CD4-positive, alpha-beta T cell treated with Interferon gamma for 1 hour (primary cell): ENCODE results near the gene ASAH2.
"Not testable (repeated sequence)": the region's sequence is repeated elsewhere in the genome, so short reads cannot be mapped to it uniquely, and the experiment has no call there.

ENCODE experiments used
- DNase-seq: peaks from one replicate; pipeline ENCODE4 v3.0.0-alpha.2; 2020

The ASAH2 gene

DNA sequence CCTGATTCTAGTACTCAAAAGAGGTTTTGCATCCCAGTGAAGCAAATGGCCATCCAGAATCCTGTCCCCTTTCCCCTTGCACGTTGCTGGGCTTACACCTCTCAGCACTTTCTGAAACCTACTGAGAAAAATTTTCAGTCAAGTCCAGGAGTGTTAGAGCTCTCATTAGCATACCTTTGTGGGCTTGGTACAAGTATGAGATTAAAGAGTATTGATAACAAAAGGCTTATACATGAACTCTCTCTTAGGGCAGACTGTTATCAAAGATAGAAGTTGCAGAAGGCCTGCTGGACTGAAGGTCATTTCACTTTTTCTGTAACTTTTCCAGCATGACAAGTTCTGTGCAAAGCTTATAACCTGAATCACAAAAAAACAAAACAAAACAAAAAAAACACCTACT, at the start of gene ASAH2:
TSS of gene ASAH2 (minus strand) at position 123 of the 400 bp plus-strand sequence. CDS start 2,906 bp downstream, outside the sequence.
- DNase-seq = no peak

DNA sequence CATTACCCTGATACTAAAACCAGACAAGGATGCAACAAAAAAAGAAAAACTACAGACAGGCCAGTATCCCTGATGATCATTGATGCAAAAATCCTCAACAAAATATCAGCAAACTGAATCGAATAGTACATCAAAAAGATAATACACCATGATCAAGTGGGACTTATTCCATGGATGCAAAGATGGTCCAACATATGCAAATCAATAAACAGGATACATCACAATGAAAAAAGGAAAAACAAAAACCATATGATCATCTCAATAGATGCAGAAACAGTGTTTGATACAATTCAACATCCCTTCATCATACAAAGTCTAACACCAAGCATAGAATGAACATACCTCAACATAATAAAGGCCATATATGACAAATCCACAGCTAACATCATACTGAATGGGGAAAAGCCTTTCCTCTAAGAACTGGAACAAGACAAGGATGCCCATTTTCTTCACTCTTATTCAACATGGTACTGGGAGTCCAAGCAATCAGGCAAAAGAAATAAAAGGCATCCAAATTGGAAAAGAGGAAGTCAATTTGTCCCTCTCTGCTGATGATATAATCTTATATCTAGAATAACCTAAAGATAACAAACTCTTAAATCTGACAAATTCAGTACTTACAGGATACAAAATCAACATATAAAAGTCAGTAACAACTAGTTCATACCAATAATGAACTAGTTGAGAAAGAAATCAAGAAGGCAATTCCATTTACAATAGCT, 48.8 kb upstream of the ASAH2 start:
- DNase-seq = no peak

DNA sequence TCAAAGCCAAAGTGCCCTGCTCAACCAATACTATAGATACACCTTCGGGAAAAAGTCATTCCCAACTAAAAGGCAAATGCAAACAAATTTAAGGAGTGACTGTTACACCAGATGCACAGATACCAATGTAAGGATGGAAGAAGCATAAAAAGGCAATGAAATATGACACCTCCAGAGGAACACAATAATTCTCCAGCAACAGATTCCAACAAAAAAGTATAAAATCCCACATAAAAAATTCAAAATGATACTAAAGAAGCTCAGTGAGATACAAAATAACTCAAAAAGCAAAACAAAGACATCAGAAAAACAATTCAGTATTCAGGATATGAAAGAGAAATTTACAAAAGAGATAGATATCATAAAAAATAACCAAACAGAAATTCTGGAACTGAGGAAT, 44.1 kb upstream of the ASAH2 start:
- DNase-seq = no peak

DNA sequence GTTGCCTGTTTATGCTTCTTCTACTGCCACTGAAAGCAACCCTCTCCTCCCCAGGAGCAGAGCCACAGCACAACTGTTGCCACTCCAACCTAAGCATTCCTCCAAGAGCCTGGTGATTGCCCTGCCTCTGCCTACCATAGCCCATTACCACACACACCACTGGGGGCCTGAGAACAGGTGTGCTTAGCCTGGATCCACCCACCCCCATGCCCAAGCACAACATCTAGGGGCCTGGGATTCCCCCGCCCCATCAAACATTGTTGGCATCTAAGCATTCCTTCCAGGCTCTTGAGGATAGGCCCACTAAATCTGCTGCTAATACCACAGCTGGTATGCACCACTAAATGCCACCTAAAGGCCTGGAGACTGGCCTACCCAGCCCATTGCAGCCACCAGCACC, 43.3 kb upstream of the ASAH2 start:
- no peak for DNase-seq

DNA sequence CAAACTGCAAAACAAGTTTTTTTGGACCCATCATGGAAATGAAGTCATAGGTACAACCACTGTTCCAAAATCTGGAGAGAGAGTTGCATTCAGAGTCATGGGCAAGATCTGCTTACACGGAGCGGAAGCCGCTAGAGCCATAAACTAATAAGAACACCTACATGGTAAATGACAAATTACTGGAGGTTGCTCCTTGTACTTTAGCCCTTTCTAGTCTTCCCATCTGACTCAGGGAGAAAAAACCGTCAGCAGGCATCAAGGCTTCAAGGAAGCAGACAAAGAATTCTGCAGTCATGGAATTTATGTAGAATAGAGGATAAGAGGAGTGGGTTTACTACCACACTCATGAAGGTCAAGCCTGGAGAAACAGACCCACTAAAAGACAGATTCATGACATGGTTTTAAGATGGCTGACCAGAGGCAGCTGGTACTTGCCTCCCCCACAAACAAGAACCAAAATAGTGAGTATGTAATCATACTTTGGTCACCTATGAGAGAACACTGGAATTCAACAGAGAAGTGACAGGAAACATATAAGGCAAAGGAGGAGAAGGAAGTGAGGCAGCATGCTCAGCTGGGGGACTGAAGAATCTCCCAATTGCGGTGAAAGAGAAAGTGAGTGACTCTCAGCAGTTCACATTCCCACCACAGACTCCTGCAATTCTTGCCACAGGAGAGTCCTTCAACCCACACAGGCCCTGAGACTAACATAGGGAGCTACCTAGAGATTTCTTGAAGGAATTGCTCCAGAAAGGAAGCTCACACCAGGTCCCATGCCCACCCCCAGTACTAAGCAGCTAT, 42.4 kb upstream of the ASAH2 start:
- DNase-seq = no peak

DNA sequence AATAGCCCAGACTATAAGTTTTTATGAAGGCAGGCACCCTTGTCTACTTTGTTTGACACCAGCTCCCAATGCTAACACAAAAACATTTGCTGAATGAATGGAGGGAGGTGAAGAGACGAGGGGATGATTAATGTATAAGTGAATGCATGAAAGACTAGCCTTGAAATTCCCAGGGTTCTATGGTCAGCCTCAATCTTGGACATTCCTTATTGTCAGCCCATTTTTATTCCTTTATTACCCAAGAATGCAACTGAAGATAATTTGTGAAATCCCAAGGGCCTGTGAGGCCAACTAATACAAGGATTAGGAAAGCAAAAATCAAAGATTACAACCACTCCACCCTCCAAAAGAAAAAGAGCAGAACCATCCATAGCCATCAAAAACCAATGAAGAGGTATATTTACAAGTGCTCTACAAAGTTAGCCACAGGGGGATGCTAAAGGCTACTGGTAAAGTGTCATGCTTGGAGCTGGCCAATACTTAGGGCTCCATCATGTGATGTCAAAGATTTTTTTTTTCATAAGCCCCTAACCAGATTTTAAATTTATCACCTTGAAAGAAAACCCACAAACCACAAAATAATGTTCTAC, 40.0 kb upstream of the ASAH2 start:
- DNase-seq = no peak

DNA sequence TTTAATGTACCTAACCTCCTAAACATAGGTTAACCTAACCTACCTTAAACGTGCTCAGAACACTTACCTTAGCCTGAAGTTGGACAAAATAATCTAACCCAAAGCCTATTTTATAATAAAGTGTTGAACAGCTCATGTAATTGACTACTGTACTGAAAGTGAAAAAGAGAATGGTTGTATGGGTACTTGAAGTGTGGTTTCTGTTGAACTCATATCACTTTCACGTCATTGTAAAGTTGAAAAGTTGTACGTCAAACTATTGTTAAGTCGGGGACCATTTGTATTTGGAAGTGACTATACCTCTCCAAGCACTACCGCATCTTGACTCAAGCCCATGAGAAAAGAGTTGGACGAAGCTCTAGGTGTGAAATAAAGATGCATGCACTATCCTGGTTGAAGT, 37.9 kb upstream of the ASAH2 start:
- DNase-seq = no peak

DNA sequence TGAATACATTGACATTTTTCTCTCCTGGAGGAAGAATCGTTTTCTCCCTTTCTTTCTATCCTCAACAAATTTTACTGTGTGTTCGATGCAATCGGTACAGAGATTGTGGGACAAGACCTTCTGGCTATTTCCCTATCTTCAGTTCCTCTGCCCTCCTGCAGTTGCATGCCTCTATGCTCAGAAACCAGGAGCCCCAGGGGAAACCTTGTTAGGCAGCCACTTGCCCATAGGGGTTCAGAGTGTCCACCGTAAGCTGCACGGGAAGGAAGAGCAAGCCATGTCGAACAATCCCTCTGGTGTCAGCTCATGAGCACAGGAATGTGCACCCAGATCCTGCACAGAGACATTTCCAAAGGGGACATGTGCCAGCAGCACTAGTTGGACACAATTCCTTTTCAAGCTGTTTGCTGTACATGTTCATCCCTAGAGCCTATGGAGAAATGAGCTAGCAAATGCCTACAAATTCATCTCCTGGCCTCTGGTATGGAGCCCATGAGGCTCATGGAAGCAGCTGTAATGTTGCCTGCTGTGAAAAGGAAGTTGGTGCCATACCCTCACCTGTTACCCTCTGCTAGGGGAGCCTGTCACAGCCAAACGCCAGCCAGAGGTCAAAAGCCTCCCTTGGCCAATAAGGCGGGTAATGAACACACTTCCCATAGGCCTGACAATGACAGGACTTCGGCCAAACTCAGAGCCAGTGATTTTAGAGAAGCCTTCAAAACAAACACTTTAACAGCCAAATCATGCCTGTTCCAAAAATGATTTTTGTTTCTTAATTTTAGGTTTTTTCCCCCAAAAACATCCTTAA, 35.9 kb upstream of the ASAH2 start:
- DNase-seq = no peak

DNA sequence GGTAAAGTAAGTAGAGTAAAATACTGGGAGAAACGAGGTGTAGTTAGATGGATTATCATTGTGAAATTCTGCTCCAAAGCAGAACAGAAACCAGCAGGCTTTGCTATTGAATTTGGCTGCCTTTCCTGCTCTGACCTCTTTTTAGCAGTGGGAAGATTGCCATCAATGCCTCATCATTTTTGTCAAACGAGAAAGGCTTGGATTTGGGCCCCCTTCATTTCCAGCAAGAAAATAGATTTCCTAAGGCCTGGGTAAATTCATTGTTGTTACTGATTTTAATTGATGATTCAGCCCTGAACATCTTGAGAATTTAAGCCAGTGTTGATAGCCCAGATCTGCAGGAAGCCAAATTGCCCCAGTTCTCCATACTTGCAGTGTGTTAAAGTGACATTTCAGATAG, 35.2 kb upstream of the ASAH2 start:
- DNase-seq = no peak

DNA sequence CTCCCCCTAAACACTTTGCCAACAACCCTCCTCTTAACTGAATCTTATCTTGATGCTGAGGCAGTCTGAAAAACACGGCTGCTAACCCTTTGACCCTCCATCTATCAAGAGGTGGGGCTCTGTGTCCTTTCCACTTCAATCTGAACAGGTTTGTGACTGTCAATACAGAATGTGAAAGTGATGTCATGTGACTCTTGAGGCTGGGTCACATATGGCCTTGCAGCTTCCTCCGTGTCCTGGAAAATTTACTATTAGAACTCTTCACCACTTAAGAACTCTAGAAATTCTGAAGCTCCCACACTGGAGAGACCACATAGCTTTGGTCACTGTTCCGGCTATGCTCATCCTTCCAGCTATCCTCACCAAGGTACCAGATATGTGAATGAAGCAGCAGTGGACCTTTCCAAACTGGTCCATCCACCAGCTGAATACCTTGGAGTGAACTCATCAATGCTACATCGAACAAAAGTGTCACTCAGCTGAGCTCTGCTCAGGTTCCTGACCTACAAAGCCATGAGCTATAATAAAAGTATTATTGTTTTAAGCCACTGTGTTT, 30.7 kb upstream of the ASAH2 start:
- no peak for DNase-seq

DNA sequence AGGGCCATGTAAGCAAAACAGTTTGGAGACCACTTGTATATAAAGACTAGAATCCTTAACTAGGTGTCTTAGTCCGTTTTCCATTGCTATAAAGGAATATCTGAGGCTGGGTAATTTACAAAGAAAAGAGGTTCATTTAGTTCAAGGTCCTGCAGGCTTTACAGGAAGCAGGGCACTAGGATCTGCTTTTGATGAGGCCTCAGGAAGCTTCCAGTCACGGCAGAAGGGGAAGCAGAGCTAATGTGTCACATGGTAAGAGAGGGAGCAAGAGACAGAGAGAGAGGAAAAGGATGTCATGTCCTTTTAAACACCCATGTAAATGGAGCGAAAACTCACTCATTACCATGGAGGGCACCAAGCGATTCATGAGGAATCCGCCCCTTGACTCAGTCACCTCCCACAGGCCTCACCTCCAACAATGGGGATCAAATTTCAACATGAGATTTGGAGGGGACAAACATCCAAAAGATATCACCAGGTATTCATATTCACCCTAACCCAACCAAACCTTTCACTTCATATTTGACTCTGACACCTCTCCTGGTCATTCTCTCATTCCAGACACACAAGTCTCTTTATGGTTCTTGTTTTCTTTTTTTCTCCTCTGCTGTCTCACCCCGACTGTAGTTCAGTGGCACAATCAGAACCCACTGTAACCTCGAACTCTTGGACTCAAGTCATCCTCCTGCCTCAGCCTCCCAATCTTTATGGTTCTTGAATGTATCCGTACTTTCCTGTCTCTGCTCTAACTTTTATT, 30.1 kb upstream of the ASAH2 start:
- DNase-seq = no peak

DNA sequence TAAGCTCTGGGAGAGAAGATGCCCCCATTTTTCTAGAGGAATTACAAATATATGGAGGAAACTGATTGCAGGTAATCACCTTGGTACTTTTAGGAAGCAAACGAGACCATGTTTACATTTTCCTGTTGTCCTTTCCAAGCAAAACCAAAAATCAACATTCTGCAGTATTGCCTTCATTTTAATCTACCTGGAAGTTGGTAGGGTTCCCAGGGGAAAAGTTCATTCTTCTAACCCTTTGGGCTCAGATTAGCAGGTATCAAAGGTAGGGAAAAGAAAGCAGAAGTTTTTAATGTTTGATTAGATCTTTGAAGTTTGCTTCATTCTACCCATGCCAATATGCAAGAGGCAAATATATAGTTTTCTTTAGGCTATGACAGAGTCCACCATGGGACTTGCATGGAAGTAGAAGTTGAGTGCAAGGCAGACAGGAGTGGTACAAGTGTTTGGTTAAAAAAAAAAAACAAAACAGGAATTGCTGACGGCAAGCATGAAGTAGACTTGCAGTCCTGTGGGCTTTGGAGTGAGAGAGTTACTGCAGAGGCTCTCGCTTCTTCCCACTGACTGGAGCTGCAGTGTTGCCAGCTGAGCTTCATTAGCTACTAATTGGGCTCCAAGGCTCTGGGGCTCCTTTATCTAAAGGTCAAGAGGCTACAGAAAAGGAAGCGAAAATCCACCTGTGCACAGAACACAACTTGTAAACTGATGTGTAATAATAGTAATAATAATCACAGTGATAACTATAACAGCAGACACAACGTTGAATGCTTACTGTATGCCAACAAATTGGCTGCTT, 28.9 kb upstream of the ASAH2 start:
- no peak for DNase-seq

DNA sequence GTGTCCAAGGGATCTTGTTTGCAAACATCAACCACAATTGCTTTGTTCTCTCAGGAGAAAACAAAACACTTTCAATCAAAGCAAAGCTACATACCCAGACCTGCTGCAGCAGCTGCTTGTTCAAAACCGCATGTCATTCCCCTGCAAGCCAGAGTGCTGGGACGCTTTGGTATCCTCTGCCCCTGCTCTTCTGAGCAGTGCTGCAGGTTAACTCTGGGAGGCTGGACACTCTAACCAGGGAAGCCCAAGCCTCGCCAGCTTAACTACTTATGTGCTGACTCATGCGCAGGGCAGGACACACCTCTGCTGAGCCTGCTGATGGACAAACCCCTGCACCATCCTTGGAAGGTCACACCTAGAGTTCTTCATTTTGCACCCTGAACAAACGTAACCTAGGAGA, 28.2 kb upstream of the ASAH2 start:
- no peak for DNase-seq

DNA sequence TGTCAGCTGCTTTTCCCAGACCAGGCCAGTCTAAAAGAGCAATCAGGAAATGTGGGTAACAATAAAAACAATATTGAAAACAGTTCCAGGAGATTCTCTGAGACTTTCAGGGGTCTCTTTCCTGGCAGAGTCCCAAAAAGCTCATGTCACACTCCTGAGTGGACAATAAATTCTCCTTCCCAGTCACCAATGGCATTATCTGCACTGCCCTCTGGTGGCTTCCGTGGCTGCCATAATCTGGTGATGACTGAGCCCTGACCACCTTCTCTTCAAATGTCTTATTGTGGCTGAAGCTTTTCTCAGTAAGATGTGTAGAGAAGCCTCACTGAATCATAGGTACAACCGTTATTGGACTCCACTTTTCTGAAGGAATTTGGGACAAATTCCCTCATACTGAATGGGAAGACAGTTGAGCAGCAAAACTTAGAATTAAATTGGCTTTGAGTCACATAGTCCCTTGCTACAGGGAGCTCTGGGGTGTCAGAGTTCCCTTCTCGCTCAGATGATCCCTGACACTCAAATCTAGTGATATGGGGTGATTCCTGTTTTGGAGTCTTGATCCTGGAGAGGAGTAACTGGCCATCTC, 24.4 kb upstream of the ASAH2 start:
- DNase-seq = peak; percentile 15

DNA sequence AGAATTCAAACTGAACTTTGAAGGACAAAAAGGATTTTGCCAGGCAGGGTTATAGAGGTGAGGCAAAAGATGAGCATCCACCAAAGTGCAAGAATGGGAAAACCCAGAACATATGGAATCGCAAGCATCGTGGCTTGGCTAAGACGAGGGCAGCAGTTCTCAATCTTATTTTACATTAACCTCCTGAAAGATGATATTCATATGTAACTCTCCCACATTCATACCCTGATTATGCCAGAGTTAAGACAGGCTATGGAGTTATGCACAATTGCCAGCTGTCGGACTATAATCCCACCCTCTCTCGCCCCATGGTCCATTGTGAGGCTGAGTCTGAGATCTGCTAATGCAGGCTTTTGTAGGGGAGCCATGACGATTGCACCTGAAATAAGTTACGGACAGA, 21.2 kb upstream of the ASAH2 start:
- DNase-seq = no peak

DNA sequence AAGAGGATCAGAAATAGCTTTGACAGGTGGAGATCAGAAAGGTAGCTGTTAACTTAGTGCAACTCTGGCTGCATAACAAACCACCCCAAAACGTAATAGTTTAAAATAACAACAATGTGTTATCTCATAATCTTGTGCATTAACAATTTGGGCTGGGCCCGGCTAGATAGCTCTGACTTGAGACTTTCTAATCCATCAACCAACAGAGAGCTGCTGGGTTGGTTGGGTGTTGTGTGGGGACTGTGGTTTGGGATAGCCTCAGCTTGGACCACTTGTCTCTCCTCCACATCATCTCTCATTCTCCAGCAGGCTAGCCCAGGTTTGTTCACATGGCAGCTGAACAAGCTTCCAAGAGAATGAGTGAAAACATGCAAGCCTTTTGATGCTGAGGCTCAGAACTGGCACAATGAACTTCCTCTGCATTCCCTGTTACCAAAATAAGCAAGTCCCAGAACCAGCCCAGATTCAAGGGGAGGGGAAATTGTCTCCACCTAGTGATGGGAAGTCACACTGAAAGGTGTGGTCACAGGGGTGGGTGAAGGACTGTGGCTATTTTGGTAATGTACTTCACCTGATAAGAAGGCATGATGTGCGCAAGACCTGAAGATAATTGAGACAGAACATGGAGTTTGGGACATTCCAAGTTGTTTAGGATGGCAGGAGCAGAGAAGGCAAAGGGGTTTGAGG, 20.4 kb upstream of the ASAH2 start:
- no peak for DNase-seq

DNA sequence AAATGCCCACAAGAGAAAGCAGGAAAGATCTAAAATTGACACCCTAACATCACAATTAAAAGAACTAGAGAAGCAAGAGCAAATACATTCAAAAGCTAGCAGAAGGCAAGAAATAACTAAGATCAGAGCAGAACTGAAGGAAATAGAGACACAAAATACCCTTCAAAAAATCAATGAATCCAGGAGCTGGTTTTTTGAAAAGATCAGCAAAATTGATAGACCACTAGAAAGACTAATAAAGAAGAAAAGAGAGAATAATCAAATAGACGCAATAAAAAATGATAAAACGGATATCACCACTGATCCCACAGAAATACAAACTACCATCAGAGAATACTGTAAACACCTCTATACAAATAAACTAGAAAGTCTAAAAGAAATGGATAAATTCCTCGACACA, 16.6 kb upstream of the ASAH2 start:
- DNase-seq = not testable (repeated sequence)

DNA sequence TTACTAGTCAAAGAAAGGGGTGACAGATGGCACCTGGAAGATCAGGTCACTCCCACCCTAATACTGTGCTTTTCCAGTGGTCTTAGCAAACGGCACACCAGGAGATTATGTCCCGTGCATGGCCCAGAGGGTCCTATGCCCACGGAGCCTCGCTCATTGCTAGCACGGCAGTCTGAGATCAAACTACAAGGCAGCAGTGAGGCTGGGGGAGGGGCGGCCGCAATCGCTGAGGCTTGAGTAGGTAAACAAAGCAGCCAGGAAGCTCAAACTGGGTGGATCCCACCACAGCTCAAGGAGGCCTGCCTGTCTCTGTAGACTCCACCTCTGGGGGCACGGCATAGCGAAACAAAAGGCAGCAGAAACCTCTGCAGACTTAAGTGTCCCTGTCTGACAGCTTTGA, 11.3 kb upstream of the ASAH2 start:
- peak; percentile 15 for DNase-seq

DNA sequence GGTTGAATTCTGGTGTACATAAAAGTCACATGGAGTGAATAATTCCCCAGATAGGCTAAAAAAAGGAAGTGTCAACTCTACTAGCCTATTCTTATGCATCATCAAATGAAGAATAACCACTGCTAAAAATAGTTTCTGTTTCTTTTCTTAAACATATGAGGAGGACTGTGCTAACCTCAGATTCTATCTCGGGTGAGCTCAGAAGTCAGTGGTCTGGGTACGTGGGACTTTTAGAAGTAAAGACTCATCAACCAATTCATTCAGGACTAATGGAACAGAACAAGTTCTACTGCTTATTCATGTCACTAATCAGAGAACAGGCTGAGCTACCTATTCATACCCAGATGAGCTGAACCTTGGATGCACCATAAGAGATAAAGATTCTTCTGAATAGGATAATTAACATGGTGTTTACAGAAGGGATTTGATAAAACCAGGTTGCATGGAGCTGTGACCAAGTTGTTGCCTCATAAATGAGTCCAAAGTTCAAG, 9.5 kb upstream of the ASAH2 start:
- DNase-seq = no peak

DNA sequence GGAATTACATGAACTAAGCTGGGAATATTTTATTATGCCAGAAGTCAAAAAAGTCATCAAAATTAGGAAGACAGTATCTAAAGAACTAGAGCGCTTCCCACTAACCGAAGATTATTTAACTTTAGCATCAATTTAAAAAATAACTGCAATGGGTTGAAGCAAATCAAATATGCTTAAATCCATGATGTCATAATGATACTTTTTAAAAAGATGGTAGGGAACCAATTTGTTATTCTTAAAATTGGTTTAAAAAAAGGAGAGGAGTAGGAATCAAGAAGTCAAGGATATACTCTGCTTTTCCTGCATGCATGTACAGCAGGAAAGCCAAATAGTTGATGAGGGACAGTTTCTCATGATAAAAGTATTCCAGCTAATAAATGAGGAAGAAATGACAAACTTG, 3.2 kb upstream of the ASAH2 start:
- DNase-seq = no peak
